Measurements from ENCODE around the gene SLC7A8.

Gene SLC7A8

DNA sequence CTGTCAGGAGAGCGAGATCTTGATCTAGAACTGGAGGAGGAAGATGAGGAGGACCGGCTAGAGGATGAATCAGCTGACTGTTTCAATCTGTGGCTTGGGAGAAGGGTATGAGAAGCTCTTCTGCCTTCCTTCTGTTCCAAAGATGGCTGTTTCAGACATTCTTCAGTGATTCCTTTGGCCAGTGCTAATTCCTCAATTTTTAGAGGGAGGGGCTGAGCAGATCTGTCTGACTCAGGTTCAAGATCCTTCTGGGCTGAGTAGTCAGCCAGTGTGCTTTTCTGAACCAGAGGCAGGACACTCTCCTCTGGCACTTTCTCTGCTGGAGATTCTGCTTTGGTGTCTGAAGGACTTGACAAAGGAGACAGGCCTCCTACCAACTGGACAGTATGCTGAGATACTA is 103.7 kb downstream of the SLC7A8 start:
- Histone ChIP-seq H3K79me2 (ENCODE audit: control insufficient read depth, low read length) (0 out of 2 replicates have a peak, but pooled peaks cover 3% of the 10 kb centered on the region), H3K9me2 (replicated peaks; ENCODE audit: control insufficient read depth, low read length) (no peaks in the 10 kb centered on the region), H3F3A (ENCODE audit: control insufficient read depth, insufficient read depth) (peaks cover 20% of the 10 kb centered on the region), H3K9me3 (ENCODE audit: control insufficient read depth, insufficient read depth, low read length) (no peaks in the 10 kb centered on the region), H3K27ac (ENCODE audit: low read depth, low read length) (no peak overlapping the region), H3K4me2 (ENCODE audit: low read length) (no peak overlapping the region), H3K36me3 (ENCODE audit: control insufficient read depth, low read length) (peaks cover 97% of the 10 kb centered on the region), H4K20me1 (ENCODE audit: control insufficient read depth, insufficient read depth, low read depth, low read length) (no peaks in the 10 kb centered on the region), H3K4me3 (ENCODE audit: low read length) (no peak overlapping the region), H3K27me3 (ENCODE audit: control insufficient read depth, low read length) (no peaks in the 10 kb centered on the region), H3K4me1 (ENCODE audit: control insufficient read depth, low read length) (no peaks in the 10 kb centered on the region)
- TF ChIP-seq, protein P1, sequence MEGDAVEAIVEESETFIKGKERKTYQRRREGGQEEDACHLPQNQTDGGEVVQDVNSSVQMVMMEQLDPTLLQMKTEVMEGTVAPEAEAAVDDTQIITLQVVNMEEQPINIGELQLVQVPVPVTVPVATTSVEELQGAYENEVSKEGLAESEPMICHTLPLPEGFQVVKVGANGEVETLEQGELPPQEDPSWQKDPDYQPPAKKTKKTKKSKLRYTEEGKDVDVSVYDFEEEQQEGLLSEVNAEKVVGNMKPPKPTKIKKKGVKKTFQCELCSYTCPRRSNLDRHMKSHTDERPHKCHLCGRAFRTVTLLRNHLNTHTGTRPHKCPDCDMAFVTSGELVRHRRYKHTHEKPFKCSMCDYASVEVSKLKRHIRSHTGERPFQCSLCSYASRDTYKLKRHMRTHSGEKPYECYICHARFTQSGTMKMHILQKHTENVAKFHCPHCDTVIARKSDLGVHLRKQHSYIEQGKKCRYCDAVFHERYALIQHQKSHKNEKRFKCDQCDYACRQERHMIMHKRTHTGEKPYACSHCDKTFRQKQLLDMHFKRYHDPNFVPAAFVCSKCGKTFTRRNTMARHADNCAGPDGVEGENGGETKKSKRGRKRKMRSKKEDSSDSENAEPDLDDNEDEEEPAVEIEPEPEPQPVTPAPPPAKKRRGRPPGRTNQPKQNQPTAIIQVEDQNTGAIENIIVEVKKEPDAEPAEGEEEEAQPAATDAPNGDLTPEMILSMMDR (IDR thresholded peaks at IDR 0.05; ENCODE audit: low read depth, low read length, poor library complexity, severe bottlenecking) = no peak
- no peak for TF ChIP-seq EZH2phosphoT487 (IDR thresholded peaks at IDR 0.05; ENCODE audit: borderline replicate concordance, low read length)

DNA sequence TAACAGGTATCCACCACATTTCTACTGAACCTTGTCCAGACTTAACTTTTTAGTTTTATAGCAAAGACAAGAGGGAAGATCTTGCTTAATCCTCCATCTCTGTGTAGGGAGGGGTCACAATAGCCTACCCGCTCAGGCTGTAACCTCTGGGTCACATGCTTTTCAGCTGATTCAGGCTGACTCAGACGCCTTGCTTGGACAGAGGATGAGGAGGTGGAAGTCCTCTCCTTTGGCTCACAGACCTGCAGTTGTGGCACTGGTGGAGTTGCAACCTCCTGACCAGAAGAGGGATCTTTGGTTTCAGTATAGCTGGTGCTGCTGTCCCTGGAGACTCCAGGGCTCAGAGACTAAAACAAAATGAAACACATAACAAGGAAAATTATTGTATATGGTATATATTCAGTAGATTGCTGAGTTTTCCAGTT is 104.8 kb downstream of the SLC7A8 start:
- Histone ChIP-seq H3K4me3 (ENCODE audit: low read length) (no peak overlapping the region), H3K27me3 (ENCODE audit: control insufficient read depth, low read length) (no peaks in the 10 kb centered on the region), H3K9me2 (replicated peaks; ENCODE audit: control insufficient read depth, low read length) (no peaks in the 10 kb centered on the region), H4K20me1 (ENCODE audit: control insufficient read depth, insufficient read depth, low read depth, low read length) (no peaks in the 10 kb centered on the region), H3K4me2 (ENCODE audit: low read length) (no peak overlapping the region), H3K4me1 (ENCODE audit: control insufficient read depth, low read length) (no peaks in the 10 kb centered on the region), H3K36me3 (ENCODE audit: control insufficient read depth, low read length) (peaks cover 96% of the 10 kb centered on the region), H3K27ac (ENCODE audit: low read depth, low read length) (no peak overlapping the region), H3K79me2 (ENCODE audit: control insufficient read depth, low read length) (0 out of 2 replicates have a peak, but pooled peaks cover 3% of the 10 kb centered on the region), H3F3A (ENCODE audit: control insufficient read depth, insufficient read depth) (peaks cover 20% of the 10 kb centered on the region), H3K9me3 (ENCODE audit: control insufficient read depth, insufficient read depth, low read length) (no peaks in the 10 kb centered on the region)
- TF ChIP-seq, protein P1 (IDR thresholded peaks at IDR 0.05; ENCODE audit: low read depth, low read length, poor library complexity, severe bottlenecking) = no peak
- TF ChIP-seq EZH2phosphoT487 (IDR thresholded peaks at IDR 0.05; ENCODE audit: borderline replicate concordance, low read length) = no peak

DNA sequence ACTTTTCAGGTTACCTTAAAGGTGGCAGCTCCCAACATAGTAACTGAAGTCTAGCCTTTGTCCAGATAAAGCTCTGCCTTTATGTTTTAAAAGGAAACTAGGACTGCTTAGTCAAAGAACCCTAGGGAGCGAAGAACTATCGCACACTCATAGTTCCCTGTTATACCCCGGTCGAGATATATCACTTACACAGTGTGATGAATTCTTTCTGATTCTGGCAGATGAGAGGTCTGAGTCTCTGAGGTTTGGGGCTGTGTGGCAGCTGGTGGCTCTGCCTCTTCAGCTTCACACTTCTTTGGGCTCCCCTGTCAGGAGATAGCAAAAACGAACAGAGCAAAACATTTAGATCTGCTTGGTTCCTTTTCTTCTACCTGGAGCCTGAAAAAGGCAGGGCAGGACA is 105.5 kb downstream of the SLC7A8 start:
- no peak overlapping the region for H3K4me2 ChIP-seq (ENCODE audit: low read length)
- no peaks in the 10 kb centered on the region for H3K27me3 ChIP-seq (ENCODE audit: control insufficient read depth, low read length)
- 0 out of 2 replicates have a peak, but pooled peaks cover 3% of the 10 kb centered on the region for H3K79me2 ChIP-seq (ENCODE audit: control insufficient read depth, low read length)
- H4K20me1 ChIP-seq (ENCODE audit: control insufficient read depth, insufficient read depth, low read depth, low read length) = no peaks in the 10 kb centered on the region
- H3K27ac ChIP-seq (ENCODE audit: low read depth, low read length) = no peak overlapping the region
- H3K9me3 ChIP-seq (ENCODE audit: control insufficient read depth, insufficient read depth, low read length) = no peaks in the 10 kb centered on the region
- no peak overlapping the region for H3K4me3 ChIP-seq (ENCODE audit: low read length)
- no peaks in the 10 kb centered on the region for H3K9me2 ChIP-seq (replicated peaks; ENCODE audit: control insufficient read depth, low read length)
- no peaks in the 10 kb centered on the region for H3K4me1 ChIP-seq (ENCODE audit: control insufficient read depth, low read length)
- no peak for TF ChIP-seq EZH2phosphoT487 (IDR thresholded peaks at IDR 0.05; ENCODE audit: borderline replicate concordance, low read length)
- TF ChIP-seq, protein P1 (IDR thresholded peaks at IDR 0.05; ENCODE audit: low read depth, low read length, poor library complexity, severe bottlenecking) = no peak
- peaks cover 20% of the 10 kb centered on the region for H3F3A ChIP-seq (ENCODE audit: control insufficient read depth, insufficient read depth)
- peaks cover 88% of the 10 kb centered on the region for H3K36me3 ChIP-seq (ENCODE audit: control insufficient read depth, low read length)

Data from DOHH2 (cell line).